OCI-LY1 (cell line): ENCODE measurements around the gene TEX28.
"Not testable (repeated sequence)": the region's sequence is repeated elsewhere in the genome, so short reads cannot be mapped to it uniquely, and the experiment has no call there.

Source experiments
- EZH2 ChIP-seq: fragments of 200-600 bp; sonication (generic), shearing (Covaris generic); IDR thresholded peaks from 2 replicates; pipeline ENCODE4 v1.8.0; 2017; ENCODE audit warnings: borderline replicate concordance, mixed run types, mild to moderate bottlenecking, antibody characterized with exemption, low read length, moderate library complexity, mixed read lengths
- TF ChIP-seq, protein P1 (sequence below): fragments of 200-600 bp; sonication (generic), shearing (Covaris generic); IDR thresholded peaks from 2 replicates; pipeline ENCODE4 v1.5.1; 2017; ENCODE audit warnings: mild to moderate bottlenecking, antibody characterized with exemption, low read length, moderate library complexity, mixed read lengths

DNA sequence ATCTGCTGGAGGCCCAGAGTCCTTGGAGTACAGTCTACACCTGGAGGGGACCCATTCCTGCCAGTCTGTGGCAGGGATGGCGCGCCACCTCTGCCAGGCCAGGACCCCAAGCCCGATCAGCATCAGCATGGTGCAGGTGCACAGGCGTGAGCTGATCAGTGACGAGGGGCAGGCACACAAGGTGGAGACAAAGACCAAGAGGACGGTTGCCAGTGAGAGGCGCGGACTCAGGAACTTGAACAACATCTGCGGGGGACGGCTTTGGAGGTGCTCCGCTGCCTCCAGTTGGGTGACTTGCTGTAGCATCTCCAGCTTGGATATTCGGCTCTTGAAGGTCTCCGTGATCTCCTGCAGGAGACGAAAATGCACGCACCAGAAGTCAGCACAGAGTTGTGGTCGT is 61.3 kb downstream of the TEX28 start:
- TF ChIP-seq, protein P1, sequence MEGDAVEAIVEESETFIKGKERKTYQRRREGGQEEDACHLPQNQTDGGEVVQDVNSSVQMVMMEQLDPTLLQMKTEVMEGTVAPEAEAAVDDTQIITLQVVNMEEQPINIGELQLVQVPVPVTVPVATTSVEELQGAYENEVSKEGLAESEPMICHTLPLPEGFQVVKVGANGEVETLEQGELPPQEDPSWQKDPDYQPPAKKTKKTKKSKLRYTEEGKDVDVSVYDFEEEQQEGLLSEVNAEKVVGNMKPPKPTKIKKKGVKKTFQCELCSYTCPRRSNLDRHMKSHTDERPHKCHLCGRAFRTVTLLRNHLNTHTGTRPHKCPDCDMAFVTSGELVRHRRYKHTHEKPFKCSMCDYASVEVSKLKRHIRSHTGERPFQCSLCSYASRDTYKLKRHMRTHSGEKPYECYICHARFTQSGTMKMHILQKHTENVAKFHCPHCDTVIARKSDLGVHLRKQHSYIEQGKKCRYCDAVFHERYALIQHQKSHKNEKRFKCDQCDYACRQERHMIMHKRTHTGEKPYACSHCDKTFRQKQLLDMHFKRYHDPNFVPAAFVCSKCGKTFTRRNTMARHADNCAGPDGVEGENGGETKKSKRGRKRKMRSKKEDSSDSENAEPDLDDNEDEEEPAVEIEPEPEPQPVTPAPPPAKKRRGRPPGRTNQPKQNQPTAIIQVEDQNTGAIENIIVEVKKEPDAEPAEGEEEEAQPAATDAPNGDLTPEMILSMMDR, result not testable (repeated sequence)
- TF ChIP-seq EZH2, result not testable (repeated sequence)
